HepG2 (cell line): ENCODE results near the gene HEXD. TPM values are rescaled to one million over a fixed set of nuclear protein-coding genes. Genes with fewer than 3 reads are reported as not detected.

ENCODE experiments used
- CBX1 ChIP-seq: IDR thresholded peaks from one replicate; pipeline ENCODE4 v1.6.1; 2016; ENCODE audit warnings: antibody characterized with exemption, low read depth
- DR1 ChIP-seq: sonication (generic); formaldehyde crosslinking; IDR thresholded peaks from 2 replicates; pipeline ENCODE4 v1.8.0; 2021; ENCODE audit warnings: mild to moderate bottlenecking, missing genetic modification reagents, inconsistent platforms
- HES4 ChIP-seq: sonication (generic); formaldehyde crosslinking; IDR thresholded peaks from 2 replicates; pipeline ENCODE4 v1.9.0; 2021; ENCODE audit warnings: mild to moderate bottlenecking, missing genetic modification reagents, borderline replicate concordance
- NFKB2 ChIP-seq: sonication (generic); formaldehyde crosslinking; IDR thresholded peaks from 2 replicates; pipeline ENCODE4 v1.4.0; 2020; ENCODE audit warnings: missing genetic modification reagents, borderline replicate concordance
- NFKBIZ ChIP-seq: IDR thresholded peaks from 2 replicates; pipeline ENCODE4 v1.6.1; 2018; ENCODE audit warnings: missing genetic modification reagents, missing compliant biosample characterization
- REPIN1 ChIP-seq: sonication (generic); formaldehyde crosslinking; IDR thresholded peaks from 2 replicates; pipeline ENCODE4 v1.8.0; 2022; ENCODE audit warnings: missing genetic modification reagents, low read depth, mild to moderate bottlenecking, borderline replicate concordance
- SMARCE1 ChIP-seq: fragments of 450-650 bp; IDR thresholded peaks from 2 replicates; pipeline ENCODE4 v1.6.1; 2017; ENCODE audit warnings: borderline replicate concordance
- ZNF343 ChIP-seq: sonication (generic); formaldehyde crosslinking; IDR thresholded peaks from 2 replicates; pipeline ENCODE4 v1.4.0; 2020; ENCODE audit warnings: mild to moderate bottlenecking, missing genetic modification reagents
- ZSCAN22 ChIP-seq: sonication (generic); formaldehyde crosslinking; IDR thresholded peaks from 2 replicates; pipeline ENCODE4 v1.4.0; 2020; ENCODE audit warnings: mild to moderate bottlenecking, missing genetic modification reagents
- polyA plus RNA-seq, 8 experiments: library from polyadenylated mRNA; depleted of rRNA in 3 of 8; stranded (reverse) in 7 of 8; unstranded in 1 of 8; fragments of >200 nt; fragmentation: Illumina TruSeq in 4 of 8; extraction: Trizol in 4 of 8; gene quantifications; 2 replicates each; pipeline versions ENCODE4 v1.2.1 to v1.2.3, GENCODE V29; 2011 to 2016; ENCODE audit warnings: low read depth in 4 of 8, missing spikeins in 1 of 8, mixed read lengths in 1 of 8; ENCODE audit not compliant: insufficient read depth in 1 of 8
- total RNA-seq, 5 experiments: library from RNA; depleted of rRNA; stranded (reverse); fragments of >200 nt; fragmentation: Illumina TruSeq; extraction: Trizol; gene quantifications; 2 replicates each; pipeline ENCODE4 v1.2.3, GENCODE V29; 2016; ENCODE audit warnings: low read depth in 1 of 5
- TF ChIP-seq, protein P1 (sequence below): fragments of 450-650 bp; IDR thresholded peaks from 2 replicates; pipeline ENCODE4 v1.6.1; 2017; ENCODE audit warnings: mild to moderate bottlenecking
- TF ChIP-seq, protein P2 (sequence below): sonication (generic); formaldehyde crosslinking; IDR thresholded peaks from 2 replicates; pipeline ENCODE4 v1.8.0; 2022; ENCODE audit warnings: low read depth, missing genetic modification reagents
- TF ChIP-seq, protein P3 (sequence below): sonication (generic); formaldehyde crosslinking; IDR thresholded peaks from 2 replicates; pipeline ENCODE4 v1.5.0; 2020; ENCODE audit warnings: mild to moderate bottlenecking, missing genetic modification reagents
- TF ChIP-seq, protein P4 (sequence below): sonication (generic); formaldehyde crosslinking; IDR thresholded peaks from 2 replicates; pipeline ENCODE4 v1.4.0; 2020; ENCODE audit warnings: missing genetic modification reagents, borderline replicate concordance
- TF ChIP-seq, protein P5 (sequence below), 2 experiments: sonication (generic) in 1 of 2; formaldehyde crosslinking in 1 of 2; IDR thresholded peaks; 2 replicates each; pipeline versions ENCODE4 v1.6.1 to v1.9.0; 2014 to 2022; ENCODE audit warnings: antibody characterized with exemption in 1 of 2, borderline replicate concordance in 1 of 2, inconsistent platforms in 1 of 2, low read depth in 1 of 2, missing genetic modification reagents in 1 of 2

HEXD gene
- total and polyA plus RNA-seq, 2 of the 13 experiments (the other 11 are each of a cell fraction or from before 2014, with no cell fraction given), result 22.3 to 41.8 TPM

DNA sequence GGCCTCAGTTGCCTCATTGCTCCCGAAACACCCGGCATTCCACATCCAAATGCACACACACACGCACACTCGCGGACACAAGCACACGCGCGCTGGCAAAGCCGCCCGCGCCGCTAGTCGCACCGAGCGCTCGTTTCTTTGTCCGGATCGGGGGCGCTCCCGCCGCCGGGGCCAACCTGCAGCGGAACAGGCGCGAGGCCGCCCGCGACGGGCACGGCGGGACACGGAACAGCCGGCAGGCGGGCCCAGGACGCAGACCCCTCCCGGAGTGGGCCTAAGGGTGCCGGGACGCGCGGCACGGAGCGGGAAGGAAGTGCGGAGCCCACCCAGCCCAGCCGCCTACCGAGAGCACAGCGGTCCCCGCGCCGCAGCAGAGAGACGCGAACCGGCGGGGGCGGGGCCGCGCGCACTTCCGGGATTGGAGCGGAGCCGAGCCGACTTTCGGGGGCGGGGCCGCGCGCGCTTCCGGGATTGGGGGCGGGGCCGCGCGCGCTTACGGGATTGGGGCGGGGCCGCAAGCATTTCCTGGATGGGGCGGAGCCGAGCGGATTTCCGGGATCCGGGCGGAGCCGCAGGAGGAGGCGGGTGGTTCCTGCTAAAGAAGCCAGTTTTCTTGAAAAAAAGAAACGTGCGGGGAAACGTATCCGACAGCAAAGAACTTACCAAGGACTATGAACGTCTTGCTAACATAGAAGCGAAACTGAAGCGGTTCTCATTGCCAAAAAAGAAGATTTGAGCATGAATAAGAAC is 32.4 kb downstream of the HEXD start, which contains the start of gene CYBC1 (continued):
- TF ChIP-seq, protein P1, sequence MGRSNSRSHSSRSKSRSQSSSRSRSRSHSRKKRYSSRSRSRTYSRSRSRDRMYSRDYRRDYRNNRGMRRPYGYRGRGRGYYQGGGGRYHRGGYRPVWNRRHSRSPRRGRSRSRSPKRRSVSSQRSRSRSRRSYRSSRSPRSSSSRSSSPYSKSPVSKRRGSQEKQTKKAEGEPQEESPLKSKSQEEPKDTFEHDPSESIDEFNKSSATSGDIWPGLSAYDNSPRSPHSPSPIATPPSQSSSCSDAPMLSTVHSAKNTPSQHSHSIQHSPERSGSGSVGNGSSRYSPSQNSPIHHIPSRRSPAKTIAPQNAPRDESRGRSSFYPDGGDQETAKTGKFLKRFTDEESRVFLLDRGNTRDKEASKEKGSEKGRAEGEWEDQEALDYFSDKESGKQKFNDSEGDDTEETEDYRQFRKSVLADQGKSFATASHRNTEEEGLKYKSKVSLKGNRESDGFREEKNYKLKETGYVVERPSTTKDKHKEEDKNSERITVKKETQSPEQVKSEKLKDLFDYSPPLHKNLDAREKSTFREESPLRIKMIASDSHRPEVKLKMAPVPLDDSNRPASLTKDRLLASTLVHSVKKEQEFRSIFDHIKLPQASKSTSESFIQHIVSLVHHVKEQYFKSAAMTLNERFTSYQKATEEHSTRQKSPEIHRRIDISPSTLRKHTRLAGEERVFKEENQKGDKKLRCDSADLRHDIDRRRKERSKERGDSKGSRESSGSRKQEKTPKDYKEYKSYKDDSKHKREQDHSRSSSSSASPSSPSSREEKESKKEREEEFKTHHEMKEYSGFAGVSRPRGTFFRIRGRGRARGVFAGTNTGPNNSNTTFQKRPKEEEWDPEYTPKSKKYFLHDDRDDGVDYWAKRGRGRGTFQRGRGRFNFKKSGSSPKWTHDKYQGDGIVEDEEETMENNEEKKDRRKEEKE, result no peak
- TF ChIP-seq SMARCE1 (no peak), NFKBIZ (CRISPR knock-in tag) (no peak), DR1 (CRISPR knock-in tag) (no peak), ZNF343 (CRISPR knock-in tag) (peak; percentile 73; the same call in 1 of the 2 replicates), REPIN1 (CRISPR knock-in tag) (peak; percentile 85; the same call in 1 of the 2 replicates), CBX1 (no peak), ZSCAN22 (CRISPR knock-in tag) (no peak), NFKB2 (0 out of 2 replicates have a peak, but pooled peaks have one; percentile 59), HES4 (CRISPR knock-in tag) (peak; percentile 81; the same call in 1 of the 2 replicates)
- TF ChIP-seq, protein P2, sequence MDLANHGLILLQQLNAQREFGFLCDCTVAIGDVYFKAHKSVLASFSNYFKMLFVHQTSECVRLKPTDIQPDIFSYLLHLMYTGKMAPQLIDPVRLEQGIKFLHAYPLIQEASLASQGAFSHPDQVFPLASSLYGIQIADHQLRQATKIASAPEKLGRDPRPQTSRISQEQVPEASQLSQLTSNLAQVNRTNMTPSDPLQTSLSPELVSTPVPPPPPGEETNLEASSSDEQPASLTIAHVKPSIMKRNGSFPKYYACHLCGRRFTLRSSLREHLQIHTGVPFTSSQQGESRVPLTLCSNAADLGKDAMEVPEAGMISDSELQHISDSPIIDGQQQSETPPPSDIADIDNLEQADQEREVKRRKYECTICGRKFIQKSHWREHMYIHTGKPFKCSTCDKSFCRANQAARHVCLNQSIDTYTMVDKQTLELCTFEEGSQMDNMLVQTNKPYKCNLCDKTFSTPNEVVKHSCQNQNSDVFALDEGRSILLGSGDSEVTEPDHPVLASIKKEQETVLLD (CRISPR knock-in tag), result peak; percentile 96
- TF ChIP-seq, protein P3, sequence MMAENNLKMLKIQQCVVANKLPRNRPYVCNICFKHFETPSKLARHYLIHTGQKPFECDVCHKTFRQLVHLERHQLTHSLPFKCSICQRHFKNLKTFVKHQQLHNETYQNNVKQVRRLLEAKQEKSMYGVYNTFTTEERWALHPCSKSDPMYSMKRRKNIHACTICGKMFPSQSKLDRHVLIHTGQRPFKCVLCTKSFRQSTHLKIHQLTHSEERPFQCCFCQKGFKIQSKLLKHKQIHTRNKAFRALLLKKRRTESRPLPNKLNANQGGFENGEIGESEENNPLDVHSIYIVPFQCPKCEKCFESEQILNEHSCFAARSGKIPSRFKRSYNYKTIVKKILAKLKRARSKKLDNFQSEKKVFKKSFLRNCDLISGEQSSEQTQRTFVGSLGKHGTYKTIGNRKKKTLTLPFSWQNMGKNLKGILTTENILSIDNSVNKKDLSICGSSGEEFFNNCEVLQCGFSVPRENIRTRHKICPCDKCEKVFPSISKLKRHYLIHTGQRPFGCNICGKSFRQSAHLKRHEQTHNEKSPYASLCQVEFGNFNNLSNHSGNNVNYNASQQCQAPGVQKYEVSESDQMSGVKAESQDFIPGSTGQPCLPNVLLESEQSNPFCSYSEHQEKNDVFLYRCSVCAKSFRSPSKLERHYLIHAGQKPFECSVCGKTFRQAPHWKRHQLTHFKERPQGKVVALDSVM, result peak; percentile 92
- TF ChIP-seq, protein P4, sequence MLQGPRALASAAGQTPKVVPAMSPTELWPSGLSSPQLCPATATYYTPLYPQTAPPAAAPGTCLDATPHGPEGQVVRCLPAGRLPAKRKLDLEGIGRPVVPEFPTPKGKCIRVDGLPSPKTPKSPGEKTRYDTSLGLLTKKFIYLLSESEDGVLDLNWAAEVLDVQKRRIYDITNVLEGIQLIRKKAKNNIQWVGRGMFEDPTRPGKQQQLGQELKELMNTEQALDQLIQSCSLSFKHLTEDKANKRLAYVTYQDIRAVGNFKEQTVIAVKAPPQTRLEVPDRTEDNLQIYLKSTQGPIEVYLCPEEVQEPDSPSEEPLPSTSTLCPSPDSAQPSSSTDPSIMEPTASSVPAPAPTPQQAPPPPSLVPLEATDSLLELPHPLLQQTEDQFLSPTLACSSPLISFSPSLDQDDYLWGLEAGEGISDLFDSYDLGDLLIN (CRISPR knock-in tag), result peak; percentile 62; the same call in 1 of the 2 replicates
- TF ChIP-seq, protein P5, sequence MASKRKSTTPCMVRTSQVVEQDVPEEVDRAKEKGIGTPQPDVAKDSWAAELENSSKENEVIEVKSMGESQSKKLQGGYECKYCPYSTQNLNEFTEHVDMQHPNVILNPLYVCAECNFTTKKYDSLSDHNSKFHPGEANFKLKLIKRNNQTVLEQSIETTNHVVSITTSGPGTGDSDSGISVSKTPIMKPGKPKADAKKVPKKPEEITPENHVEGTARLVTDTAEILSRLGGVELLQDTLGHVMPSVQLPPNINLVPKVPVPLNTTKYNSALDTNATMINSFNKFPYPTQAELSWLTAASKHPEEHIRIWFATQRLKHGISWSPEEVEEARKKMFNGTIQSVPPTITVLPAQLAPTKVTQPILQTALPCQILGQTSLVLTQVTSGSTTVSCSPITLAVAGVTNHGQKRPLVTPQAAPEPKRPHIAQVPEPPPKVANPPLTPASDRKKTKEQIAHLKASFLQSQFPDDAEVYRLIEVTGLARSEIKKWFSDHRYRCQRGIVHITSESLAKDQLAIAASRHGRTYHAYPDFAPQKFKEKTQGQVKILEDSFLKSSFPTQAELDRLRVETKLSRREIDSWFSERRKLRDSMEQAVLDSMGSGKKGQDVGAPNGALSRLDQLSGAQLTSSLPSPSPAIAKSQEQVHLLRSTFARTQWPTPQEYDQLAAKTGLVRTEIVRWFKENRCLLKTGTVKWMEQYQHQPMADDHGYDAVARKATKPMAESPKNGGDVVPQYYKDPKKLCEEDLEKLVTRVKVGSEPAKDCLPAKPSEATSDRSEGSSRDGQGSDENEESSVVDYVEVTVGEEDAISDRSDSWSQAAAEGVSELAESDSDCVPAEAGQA (IDR thresholded peaks at IDR 0.05; ENCODE audit: low read depth), result no peak
- TF ChIP-seq, protein P5 (CRISPR knock-in tag; IDR thresholded peaks at IDR 0.05; ENCODE audit: borderline replicate concordance), result 0 out of 2 replicates have a peak, but pooled peaks have one; percentile 2
